ENCODE data around the gene PON2.
"Not testable (repeated sequence)": the region's sequence is repeated elsewhere in the genome, so short reads cannot be mapped to it uniquely, and the experiment has no call there.

PON2 gene

GRCh38 chr7:95394370-95394769, 40.5 kb downstream of the PON2 start:
- no peak for DNase-seq (ENCODE audit: extremely low spot score)
- TF ChIP-seq ARNT (IDR thresholded peaks at IDR 0.05), result no peak
- no peak for TF ChIP-seq HDGF (IDR thresholded peaks at IDR 0.05; ENCODE audit: borderline replicate concordance)
- no peak for TF ChIP-seq ELF4 (IDR thresholded peaks at IDR 0.05)
- no peak for TF ChIP-seq FOXA1 (IDR thresholded peaks at IDR 0.05)
- TF ChIP-seq TARDBP (IDR thresholded peaks at IDR 0.05), result no peak
- no peak for TF ChIP-seq FOXK2 (IDR thresholded peaks at IDR 0.05)
- TF ChIP-seq SUZ12 (IDR thresholded peaks at IDR 0.05), result no peak
- TF ChIP-seq ZNF384 (IDR thresholded peaks at IDR 0.05), result no peak
- no peak for TF ChIP-seq PKNOX1 (IDR thresholded peaks at IDR 0.05)
- no peak for TF ChIP-seq CTBP1 (IDR thresholded peaks at IDR 0.05; ENCODE audit: borderline replicate concordance)
- ChIA-PET CTCF (no interaction called here), POLR2A (no interaction called here)

- TF ChIP-seq ZNF384 (IDR thresholded peaks at IDR 0.05) (no peak), FOXM1 (IDR thresholded peaks at IDR 0.05; ENCODE audit: borderline replicate concordance) (no peak), LEF1 (IDR thresholded peaks at IDR 0.05; ENCODE audit: borderline replicate concordance) (no peak), ELF4 (IDR thresholded peaks at IDR 0.05) (no peak), FOXA1 (IDR thresholded peaks at IDR 0.05) (no peak), SP1 (IDR thresholded peaks at IDR 0.05) (no peak), ARNT (IDR thresholded peaks at IDR 0.05) (no peak), NFRKB (IDR thresholded peaks at IDR 0.05) (no peak)
- DNase-seq (ENCODE audit: extremely low spot score), result no peak
- CTCF ChIA-PET, result no interaction called here
- POLR2A ChIA-PET, result no interaction called here
These were observed 43.1 kb downstream of the PON2 start for GRCh38 chr7:95391761-95392160.

- TF ChIP-seq FOXA1 (IDR thresholded peaks at IDR 0.05), result no peak
- no peak for TF ChIP-seq ARNT (IDR thresholded peaks at IDR 0.05)
- ChIA-PET CTCF (no interaction called here), POLR2A (no interaction called here)
- DNase-seq (ENCODE audit: extremely low spot score), result no peak
These were observed 45.3 kb downstream of the PON2 start for GRCh38 chr7:95389516-95389915.

GRCh38 chr7:95379457-95379856, 55.4 kb downstream of the PON2 start:
- DNase-seq (ENCODE audit: extremely low spot score); CTCF ChIA-PET; POLR2A ChIA-PET: not testable (repeated sequence)

GRCh38 chr7:95376632-95377400, 58.0 kb downstream of the PON2 start:
- ChIA-PET CTCF (no interaction called here), POLR2A (no interaction called here)
- DNase-seq (ENCODE audit: extremely low spot score), result no peak
- no peak for TF ChIP-seq ELF4 (IDR thresholded peaks at IDR 0.05)
- no peak for TF ChIP-seq HDGF (IDR thresholded peaks at IDR 0.05; ENCODE audit: borderline replicate concordance)
- no peak for TF ChIP-seq NFRKB (IDR thresholded peaks at IDR 0.05)
- TF ChIP-seq SP1 (IDR thresholded peaks at IDR 0.05), result no peak
- no peak for TF ChIP-seq ARNT (IDR thresholded peaks at IDR 0.05)
- TF ChIP-seq FOXK2 (IDR thresholded peaks at IDR 0.05), result no peak
- TF ChIP-seq SUZ12 (IDR thresholded peaks at IDR 0.05), result no peak
- TF ChIP-seq CTBP1 (IDR thresholded peaks at IDR 0.05; ENCODE audit: borderline replicate concordance), result no peak
- no peak for TF ChIP-seq TARDBP (IDR thresholded peaks at IDR 0.05)
- no peak for TF ChIP-seq LEF1 (IDR thresholded peaks at IDR 0.05; ENCODE audit: borderline replicate concordance)
- no peak for TF ChIP-seq PKNOX1 (IDR thresholded peaks at IDR 0.05)
- no peak for TF ChIP-seq L3MBTL2 (conservative IDR thresholded peaks at IDR 0.05)
- no peak for TF ChIP-seq FOXM1 (IDR thresholded peaks at IDR 0.05; ENCODE audit: borderline replicate concordance)
- TF ChIP-seq ZNF384 (IDR thresholded peaks at IDR 0.05), result no peak
- TF ChIP-seq BHLHE40 (IDR thresholded peaks at IDR 0.05; ENCODE audit: borderline replicate concordance), result no peak
- no peak for TF ChIP-seq FOXA1 (IDR thresholded peaks at IDR 0.05)

GRCh38 chr7:95375591-95376257, 59.1 kb downstream of the PON2 start:
- POLR2A ChIA-PET, result no interaction called here
- TF ChIP-seq NFRKB (IDR thresholded peaks at IDR 0.05) (no peak), HDGF (IDR thresholded peaks at IDR 0.05; ENCODE audit: borderline replicate concordance) (no peak), FOXK2 (IDR thresholded peaks at IDR 0.05) (no peak), ZNF384 (IDR thresholded peaks at IDR 0.05) (no peak), SUZ12 (IDR thresholded peaks at IDR 0.05) (no peak), ARNT (IDR thresholded peaks at IDR 0.05) (no peak), BHLHE40 (IDR thresholded peaks at IDR 0.05; ENCODE audit: borderline replicate concordance) (no peak), CTBP1 (IDR thresholded peaks at IDR 0.05; ENCODE audit: borderline replicate concordance) (no peak)
- no peak for DNase-seq (ENCODE audit: extremely low spot score)
- CTCF ChIA-PET, result no interaction called here

- no peak for DNase-seq (ENCODE audit: extremely low spot score)
- POLR2A ChIA-PET, result no interaction called here
- no peak for TF ChIP-seq ZNF384 (IDR thresholded peaks at IDR 0.05)
- TF ChIP-seq BHLHE40 (IDR thresholded peaks at IDR 0.05; ENCODE audit: borderline replicate concordance), result no peak
- no peak for TF ChIP-seq FOXM1 (IDR thresholded peaks at IDR 0.05; ENCODE audit: borderline replicate concordance)
- no peak for TF ChIP-seq L3MBTL2 (conservative IDR thresholded peaks at IDR 0.05)
- no peak for TF ChIP-seq CTBP1 (IDR thresholded peaks at IDR 0.05; ENCODE audit: borderline replicate concordance)
- TF ChIP-seq ARNT (IDR thresholded peaks at IDR 0.05), result no peak
- CTCF ChIA-PET, result no interaction called here
These were observed 61.5 kb downstream of the PON2 start for GRCh38 chr7:95373323-95373722.

All from HEK293T (cell line).